SHP77 (cell line): ENCODE results near the gene FMN2.
"Not testable (repeated sequence)": the region's sequence is repeated elsewhere in the genome, so short reads cannot be mapped to it uniquely, and the experiment has no call there.

ENCODE experiments used
- DNase-seq, 2 experiments: peaks; one replicate each; lab custom pipeline; 2025; lab: John Stamatoyannopoulos, UW

FMN2 gene

GRCh38 chr1:240255922-240256321 lies 164.2 kb downstream of the FMN2 start:
- no peak for DNase-seq

- DNase-seq: no peak
Measured at GRCh38 chr1:240256836-240257503, 165.3 kb downstream of the FMN2 start.

GRCh38 chr1:240258910-240259309 lies 167.2 kb downstream of the FMN2 start:
- no peak for DNase-seq

GRCh38 chr1:240264494-240264893 lies 172.8 kb downstream of the FMN2 start:
- DNase-seq: not testable (repeated sequence)

GRCh38 chr1:240271081-240271480 lies 179.4 kb downstream of the FMN2 start:
- DNase-seq: no peak

- DNase-seq: no peak
Measured at GRCh38 chr1:240274569-240274968, 182.9 kb downstream of the FMN2 start.

GRCh38 chr1:240275219-240275618 lies 183.5 kb downstream of the FMN2 start:
- not testable (repeated sequence) for DNase-seq

GRCh38 chr1:240278082-240278481 lies 186.4 kb downstream of the FMN2 start:
- no peak for DNase-seq

GRCh38 chr1:240280560-240281322 lies 189.1 kb downstream of the FMN2 start:
- no peak for DNase-seq

- no peak for DNase-seq
Measured at GRCh38 chr1:240282061-240282830, 190.6 kb downstream of the FMN2 start.

GRCh38 chr1:240284656-240285414 lies 193.2 kb downstream of the FMN2 start:
- no peak for DNase-seq

GRCh38 chr1:240285540-240285939 lies 193.9 kb downstream of the FMN2 start:
- no peak for DNase-seq

- no peak for DNase-seq
Measured at GRCh38 chr1:240287722-240288121, 196.0 kb downstream of the FMN2 start.

- no peak for DNase-seq
Measured at GRCh38 chr1:240293706-240294105, 202.0 kb downstream of the FMN2 start.

- no peak for DNase-seq
Measured at GRCh38 chr1:240294566-240294965, 202.9 kb downstream of the FMN2 start.

GRCh38 chr1:240295811-240296210 lies 204.1 kb downstream of the FMN2 start:
- no peak for DNase-seq

- no peak for DNase-seq
Measured at GRCh38 chr1:240304466-240304865, 212.8 kb downstream of the FMN2 start.

- no peak for DNase-seq
Measured at GRCh38 chr1:240306673-240307072, 215.0 kb downstream of the FMN2 start.

- no peak for DNase-seq
Measured at GRCh38 chr1:240308096-240308495, 216.4 kb downstream of the FMN2 start.

- DNase-seq: no peak
Measured at GRCh38 chr1:240309769-240310168, 218.1 kb downstream of the FMN2 start.

GRCh38 chr1:240310226-240310925 lies 218.7 kb downstream of the FMN2 start:
- DNase-seq: no peak
